NCI-H524 (cell line): ENCODE measurements around the gene OLFML2A.
"Not testable (repeated sequence)": the region's sequence is repeated elsewhere in the genome, so short reads cannot be mapped to it uniquely, and the experiment has no call there.

ENCODE experiments used
- DNase-seq, 2 experiments: peaks; one replicate each; lab custom pipeline; 2025; lab: John Stamatoyannopoulos, UW

OLFML2A gene

DNA sequence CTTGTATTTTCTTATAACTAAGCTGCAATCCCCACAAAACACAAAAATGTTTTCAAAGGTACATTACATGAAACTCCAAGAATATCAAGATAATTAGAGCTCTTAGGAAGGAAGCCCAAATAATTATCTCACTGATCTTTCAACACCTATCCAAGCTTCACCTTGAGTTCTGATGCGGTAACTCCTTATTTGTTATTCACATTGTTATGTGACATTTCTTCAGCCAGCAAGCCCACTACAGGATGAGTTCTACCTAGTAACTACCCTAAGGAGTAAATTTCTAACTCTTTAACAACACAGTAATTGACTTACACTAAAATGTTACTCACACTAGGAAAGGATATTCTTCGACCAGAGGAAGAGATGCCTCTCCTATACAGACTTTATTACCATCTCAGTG, 15.7 kb upstream of the OLFML2A start:
- no peak for DNase-seq

- no peak for DNase-seq
Measured at GRCh38 chr9:124761710-124762109, 15.2 kb upstream of the OLFML2A start.

DNA sequence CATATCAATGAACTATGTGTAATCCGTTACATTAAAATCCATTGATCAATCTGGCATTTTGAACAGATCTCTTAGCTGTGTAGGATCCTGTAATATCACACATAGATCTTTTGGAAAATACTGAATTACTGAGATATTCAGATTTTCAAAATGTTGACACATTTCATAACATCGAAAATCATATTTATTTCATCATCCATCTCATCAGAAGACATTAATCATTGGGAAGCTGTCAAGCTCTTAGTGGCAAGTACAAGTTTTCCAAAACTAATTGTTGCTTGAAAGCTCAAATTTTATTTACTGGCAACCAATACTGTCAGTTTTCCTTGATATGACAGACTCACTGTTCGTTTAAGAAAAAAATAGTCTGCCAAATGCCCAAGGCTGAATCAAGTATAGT, 14.3 kb upstream of the OLFML2A start:
- no peak for DNase-seq

- peak; percentile 20 to 74 for DNase-seq
Measured at GRCh38 chr9:124764774-124765438, 12.0 kb upstream of the OLFML2A start.

DNA sequence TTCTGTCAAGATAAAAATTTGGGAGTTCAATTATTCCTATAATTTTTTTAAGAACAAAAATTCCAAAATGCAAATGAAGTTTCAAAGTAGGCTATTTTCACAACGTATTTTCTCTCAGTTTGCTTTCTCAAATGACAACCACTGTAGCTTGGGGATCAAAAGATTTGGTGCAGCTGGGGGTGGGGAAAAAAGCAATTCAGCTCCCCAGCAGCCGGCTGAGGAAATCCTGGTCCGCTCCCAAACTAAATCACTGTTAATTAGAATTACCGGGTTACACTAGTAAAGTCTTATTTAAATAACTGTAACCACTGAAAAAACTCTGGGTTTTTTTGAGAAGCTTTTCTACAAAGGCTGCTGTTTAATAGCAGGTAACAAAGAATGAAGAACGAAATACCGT, 11.5 kb upstream of the OLFML2A start:
- no peak for DNase-seq

DNA sequence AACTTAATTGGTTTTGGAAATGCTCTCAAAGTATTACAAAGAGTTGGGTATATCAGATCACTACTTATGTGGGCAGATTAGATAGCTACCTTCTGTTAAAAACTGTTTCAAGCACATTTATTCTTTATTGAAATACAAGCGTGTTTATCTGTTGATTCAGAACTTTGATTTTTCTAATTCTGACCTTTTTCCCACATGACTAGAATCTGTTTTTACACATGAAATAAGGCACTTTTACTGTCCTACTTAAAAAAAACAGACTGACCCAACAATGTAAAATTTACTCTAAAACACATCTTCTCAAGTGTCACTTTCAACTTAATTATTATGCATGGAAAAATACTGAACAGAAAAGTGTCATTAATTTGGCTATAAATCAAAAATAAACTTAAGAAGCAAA, 10.6 kb upstream of the OLFML2A start:
- no peak for DNase-seq

- DNase-seq = peak in 1 of 2 experiments; percentile 18
Measured at GRCh38 chr9:124766815-124767554, 9.9 kb upstream of the OLFML2A start.

DNA sequence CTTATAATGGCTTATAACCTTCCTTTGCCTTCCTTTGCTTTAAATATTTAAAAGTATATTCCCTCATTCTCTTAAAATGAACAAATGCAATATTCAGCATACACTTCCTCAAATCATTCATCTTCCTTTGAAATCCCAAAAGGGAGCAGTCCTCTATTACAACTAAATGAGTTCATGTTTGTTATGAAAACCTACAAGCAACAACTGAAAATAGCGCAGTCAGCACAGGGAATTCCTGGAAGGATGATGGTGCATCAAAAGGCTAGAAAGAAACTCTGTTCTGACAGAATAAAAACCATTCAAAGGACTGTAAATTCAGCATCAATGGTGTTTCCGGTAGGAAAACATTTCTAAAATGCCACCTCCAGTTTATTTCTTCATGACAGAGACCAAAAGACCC, 9.1 kb upstream of the OLFML2A start:
- DNase-seq = no peak

DNA sequence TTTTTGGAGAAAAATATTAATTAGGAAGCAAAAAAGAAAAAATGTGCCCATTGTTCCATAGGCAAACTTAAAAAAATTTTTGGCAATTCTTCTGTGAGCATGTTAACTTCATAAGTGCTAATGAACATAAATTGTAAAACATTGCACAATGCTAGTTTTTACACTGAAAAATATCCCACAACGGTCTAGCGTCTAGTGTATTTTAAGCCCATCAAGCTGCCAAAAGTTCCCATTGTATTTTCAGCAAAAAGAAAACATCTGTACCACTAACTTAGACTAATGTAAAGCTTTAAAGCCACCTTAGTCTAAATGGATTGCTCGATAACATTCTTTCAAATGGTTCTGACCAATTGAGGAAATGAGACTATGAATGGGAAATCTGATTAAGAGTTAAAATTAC, 8.6 kb upstream of the OLFML2A start:
- no peak for DNase-seq

DNA sequence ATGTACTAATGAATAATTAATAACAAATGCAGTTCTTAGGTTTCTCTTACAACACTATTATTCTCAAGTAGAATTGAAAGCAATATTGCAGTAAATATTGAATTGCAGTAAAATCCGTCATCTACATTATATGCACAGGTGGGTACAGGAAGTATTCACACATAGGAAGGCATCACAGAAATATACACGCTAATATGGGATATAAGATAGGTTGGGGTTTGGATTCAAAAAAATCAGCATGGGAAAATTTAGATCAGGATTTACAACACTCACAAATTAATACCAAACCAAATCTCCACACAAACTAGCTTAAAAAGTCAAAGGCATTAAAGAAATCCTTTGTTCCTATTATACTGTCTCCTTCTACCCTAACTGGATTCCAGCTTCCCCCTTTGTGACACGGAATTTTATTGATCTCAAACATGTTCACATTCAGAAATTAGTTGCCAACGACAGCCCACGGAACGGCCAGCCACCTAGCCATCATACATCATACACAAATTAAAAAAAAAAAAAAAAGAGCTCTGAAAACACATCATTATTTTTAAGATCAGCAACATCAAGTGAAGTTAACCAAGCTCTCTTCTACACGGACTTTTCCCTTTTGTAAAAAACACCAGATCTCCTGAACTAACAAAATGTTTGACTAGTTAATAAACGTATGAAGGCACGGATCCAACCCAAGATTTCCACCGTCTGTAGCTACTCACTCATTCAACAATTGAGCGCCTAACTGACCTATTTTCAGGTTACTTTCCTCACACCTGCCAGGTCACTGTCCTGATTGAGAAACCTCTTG, 8.0 kb upstream of the OLFML2A start:
- DNase-seq = no peak

DNA sequence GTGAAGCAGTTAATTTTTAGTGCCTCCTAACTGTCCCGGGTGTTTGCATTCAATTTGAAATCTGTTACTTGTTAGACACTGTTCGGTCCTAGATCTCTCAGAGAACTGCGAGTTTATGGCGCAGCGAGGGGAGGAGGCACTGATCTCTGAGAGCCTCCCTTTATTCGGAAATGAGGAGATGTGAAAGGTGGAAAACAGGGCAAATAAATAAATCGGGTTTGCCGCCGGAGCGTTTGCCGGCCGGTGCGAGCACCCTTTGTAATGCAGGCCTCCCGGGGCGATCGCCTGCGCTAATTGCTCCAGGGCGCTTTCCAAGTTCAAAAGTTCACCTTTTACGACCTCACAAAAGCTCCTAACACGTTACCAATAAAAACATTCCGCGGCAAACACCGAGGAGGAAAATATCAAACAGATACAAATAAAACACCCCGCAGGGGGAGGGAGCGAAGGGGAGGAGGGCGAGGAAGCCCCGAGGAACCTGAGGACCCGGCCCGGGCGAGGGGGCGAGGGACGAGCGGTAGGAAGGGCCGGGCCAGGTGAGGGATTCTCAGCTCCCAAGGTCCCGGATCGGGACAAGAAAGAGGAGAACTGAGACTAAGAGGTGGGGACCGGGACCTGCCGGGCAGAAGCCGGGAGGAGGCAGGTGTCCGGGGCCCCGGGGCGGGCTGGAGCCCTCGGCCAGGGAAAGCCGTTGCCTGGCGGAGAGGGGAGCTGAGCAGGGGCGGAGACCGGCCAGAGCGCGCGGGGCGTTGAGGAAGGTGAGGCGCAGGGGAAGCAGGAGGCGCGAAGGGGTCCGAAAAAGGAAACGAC, 7.2 kb upstream of the OLFML2A start:
- peak in 1 of 2 experiments; percentile 38 for DNase-seq

DNA sequence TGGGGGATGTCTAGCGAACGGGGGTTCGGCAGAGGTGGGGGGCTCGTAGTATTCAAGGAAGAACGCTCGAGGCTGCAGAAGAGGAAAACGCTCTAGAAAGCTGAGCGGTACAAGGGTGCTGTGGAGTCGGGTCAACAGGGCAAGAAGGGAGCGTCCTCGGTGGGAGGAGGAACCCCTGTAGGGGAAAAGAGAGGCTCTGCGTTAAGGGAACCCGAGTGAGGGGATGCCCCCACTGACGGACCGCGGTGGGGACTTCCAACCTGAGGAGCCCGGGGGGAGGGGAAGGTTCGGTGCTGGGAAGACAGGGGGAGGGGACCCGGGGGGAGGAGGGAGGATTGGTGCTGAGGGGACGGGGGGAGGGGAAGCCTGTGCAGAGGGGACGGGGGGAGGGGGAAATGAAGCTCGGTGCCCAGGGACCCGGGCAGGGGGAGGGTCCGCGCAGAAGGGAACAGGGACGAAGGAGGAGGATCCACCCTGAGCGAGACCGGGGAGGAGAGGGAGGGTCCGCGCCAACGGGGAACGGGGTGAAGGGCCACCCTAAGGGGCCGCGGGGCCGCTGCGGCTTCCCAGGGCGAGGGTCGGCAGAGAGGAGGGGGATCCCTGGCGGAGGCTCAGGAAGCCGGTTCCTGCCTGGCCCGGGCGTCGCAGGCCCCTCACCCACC, 6.4 kb upstream of the OLFML2A start:
- peak; percentile 29 to 46 for DNase-seq

GRCh38 chr9:124771021-124771866, 5.7 kb upstream of the OLFML2A start, which contains the start of gene NR6A1:
TSS of gene NR6A1 (minus strand) at chr9:124771311.
- peak; percentile 98 for DNase-seq

DNA sequence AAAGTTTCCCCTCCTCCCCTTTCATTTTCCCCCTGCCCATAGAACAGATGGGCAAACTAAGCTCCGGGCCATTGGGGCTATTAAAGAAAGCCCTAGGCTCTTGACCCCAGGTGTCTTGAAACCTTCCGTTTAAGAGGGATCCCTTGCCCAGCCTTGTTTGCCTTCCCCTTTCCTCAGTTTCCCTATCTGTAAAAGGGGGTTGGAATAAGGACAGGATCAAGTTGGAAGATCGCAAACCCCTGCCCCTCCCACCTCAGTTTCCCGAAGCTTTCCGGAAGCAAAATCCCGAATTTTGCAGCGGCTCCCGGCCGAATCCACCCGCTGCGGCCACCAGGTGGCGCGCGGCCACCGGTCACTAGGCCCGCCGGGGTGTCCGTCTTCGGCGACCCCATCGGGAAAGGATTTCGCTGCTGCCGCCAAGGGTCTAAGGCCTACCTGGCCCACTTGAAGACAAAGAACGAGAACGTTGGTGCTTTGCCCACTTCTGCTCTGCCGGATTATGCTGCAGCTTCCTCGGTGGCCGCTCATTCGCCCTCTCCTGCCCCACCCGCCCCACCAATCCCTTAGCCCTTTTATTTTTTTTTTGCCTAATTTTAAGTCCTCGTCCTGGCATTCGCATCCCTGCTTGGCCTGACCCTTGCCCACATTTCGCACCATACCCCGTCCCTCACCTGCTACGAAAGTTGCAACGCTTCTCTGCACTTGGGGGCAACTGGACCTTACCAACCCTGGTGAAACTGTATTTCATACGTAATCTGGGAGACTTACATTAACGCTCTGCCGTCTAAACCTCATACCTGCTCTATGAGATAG, 4.9 kb upstream of the OLFML2A start:
- DNase-seq = peak; percentile 70 to 85

DNA sequence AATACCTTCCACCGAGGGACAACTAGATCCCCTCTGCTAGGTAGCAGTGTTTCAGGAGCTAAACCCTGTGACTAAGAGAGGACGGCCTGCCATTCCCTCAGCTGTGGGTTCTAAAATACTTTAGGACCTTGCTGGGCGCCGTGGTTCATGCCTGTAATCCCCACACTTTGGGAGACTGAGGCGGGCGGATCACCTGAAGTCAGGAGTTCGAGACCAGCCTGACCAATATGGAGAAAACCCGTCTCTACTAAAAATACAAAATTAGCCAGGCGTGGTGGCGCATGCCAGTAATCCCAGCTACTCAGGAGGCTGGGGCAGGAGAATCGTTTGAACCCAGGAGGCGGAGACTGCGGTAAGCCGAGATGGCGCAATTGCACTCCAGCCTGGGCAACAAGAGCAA, 4.1 kb upstream of the OLFML2A start:
- not testable (repeated sequence) for DNase-seq

DNA sequence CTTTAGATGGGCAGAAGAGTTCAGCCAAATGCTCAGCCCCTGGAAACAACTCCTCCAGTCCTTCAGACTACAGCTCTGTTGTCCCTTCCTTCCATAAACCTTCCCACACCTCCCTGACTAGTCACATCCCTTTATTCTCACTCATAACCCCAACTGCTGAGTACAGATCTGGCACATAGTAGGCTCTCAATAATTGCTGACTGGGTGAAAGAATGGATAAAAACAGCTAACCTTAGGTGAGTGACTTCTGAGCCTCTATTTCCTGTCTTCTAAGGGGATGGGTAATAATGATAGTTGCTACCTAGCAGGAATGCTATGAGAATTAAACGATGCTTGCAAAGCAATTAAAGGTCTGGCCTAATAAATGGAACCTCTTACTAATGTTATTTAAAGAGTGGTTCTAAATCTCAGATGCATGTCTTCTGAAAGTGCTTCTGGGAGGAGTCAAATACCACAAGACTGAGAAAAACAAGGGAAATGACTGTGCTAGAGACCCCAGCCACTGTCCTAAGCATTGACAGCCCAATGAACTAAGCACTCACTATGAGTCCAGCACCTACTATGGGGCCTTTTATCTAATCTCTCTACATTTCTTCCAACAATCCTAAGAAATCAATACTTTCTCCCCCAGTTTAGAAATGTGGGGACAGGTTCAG, 3.3 kb upstream of the OLFML2A start:
- no peak for DNase-seq

GRCh38 chr9:124774129-124774978, 2.6 kb upstream of the OLFML2A start:
- peak; percentile 81 to 82 for DNase-seq

DNA sequence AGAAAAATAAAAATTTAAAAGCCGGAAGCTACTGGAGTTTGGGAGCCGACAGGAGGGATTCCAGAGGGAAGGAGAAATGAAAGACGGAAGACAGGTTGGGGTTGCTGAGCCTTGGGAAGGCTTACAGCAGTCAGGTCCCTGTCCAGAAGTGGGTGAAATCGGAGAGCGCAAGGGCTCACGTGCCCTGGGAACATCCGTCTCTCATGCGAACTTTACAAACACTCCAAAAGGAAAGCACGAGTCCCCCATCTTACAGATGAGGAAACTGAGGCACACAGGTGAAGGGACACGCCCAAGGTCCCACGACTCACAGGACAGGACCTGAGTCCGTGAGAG, 347 bp upstream of the OLFML2A start:
- peak in 1 of 2 experiments; percentile 65 for DNase-seq
